Adrenal gland (tissue), 5 donors: ENCODE measurements around the gene ART3.

Experiments used
- CTCF ChIP-seq, 6 experiments: fragments of 450-650 bp in 4 of 6; fragments of 200-600 bp in 2 of 6; sonication (generic) in 1 of 6; IDR thresholded peaks; 1 replicate in 5 of 6; 2 replicates in 1 of 6; pipeline versions ENCODE4 v1.5.1 to v1.8.0; 2016 to 2021; ENCODE audit warnings: antibody characterized with exemption in 6 of 6, mild to moderate bottlenecking in 2 of 6, moderate library complexity in 1 of 6
- POLR2A ChIP-seq, 2 donors: fragments of 450-650 bp; IDR thresholded peaks; one replicate each; pipeline ENCODE4 v1.6.1; 2017; ENCODE audit warnings: antibody characterized with exemption in 2 of 2, mild to moderate bottlenecking in 2 of 2, moderate library complexity in 1 of 2
- donor health status: DM: no; HTN: no; CAD: no.

GRCh38 chr4:76072760-76073159, 1.7 kb upstream of the ART3 start:
- no peak for TF ChIP-seq POLR2A (IDR thresholded peaks at IDR 0.05)
- TF ChIP-seq CTCF (IDR thresholded peaks at IDR 0.05) = no peak
